Measurements from ENCODE around the gene DGKQ. TPM values are rescaled to one million over a fixed set of nuclear protein-coding genes. Genes with fewer than 3 reads are reported as not detected.

The DGKQ gene
- total RNA-seq, 1 experiment from 2014 or later = 12.4 TPM

DNA sequence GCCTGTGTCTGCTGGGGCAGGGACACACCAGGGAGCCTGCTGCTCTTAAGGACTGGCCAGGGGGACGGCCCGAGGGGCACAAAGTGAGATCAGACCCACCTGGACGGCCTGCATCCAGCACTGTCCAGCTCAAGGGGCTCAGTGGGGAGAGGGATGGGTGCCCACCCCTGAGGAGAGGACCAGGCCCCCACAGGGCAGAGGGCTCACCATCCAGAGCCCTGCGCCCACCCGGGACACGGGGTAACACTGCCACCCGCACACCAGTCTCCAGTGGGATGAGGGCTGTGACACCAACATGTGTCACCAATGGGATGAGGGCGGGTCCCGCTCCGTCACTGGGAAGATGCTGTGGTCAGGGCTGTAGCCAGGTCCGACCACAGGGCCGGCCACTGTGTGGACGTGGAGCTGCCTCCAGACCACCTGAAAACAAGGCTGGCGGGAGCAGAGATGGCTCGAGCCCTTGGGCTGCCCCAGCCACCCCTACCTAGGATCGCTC lies 13.2 kb downstream of the DGKQ start:
- no peak overlapping the region for H3K4me3 Mint-ChIP-seq

More for the DNA sequence above, 13.2 kb downstream of the DGKQ start:
- Histone ChIP-seq H3K9ac (ENCODE audit: extremely low read depth, insufficient read length, low read length) (no peak overlapping the region), H3K4me2 (ENCODE audit: insufficient read depth, insufficient read length, low read length) (no peak overlapping the region), H3K4ac (ENCODE audit: low read depth, low read length) (no peak overlapping the region), H3K27me3 (ENCODE audit: insufficient read depth, low read length) (no peaks in the 10 kb centered on the region), H3K79me2 (ENCODE audit: insufficient read depth, low read length) (no peaks in the 10 kb centered on the region), H3K4me1 (ENCODE audit: insufficient read depth, low read length) (no peaks in the 10 kb centered on the region), H3K23me2 (ENCODE audit: insufficient read length, low read depth, low read length, poor library complexity, severe bottlenecking) (no peaks in the 10 kb centered on the region), H2BK120ac (ENCODE audit: low read depth, low read length, poor library complexity, severe bottlenecking) (no peak overlapping the region), H3K18ac (ENCODE audit: insufficient read length, low read depth, low read length) (no peak overlapping the region), H2AK5ac (ENCODE audit: insufficient read length, low read length) (no peak overlapping the region), H2BK20ac (ENCODE audit: low read depth, low read length, poor library complexity, severe bottlenecking) (no peak overlapping the region), H4K8ac (replicated peaks; ENCODE audit: insufficient read length, low read depth, low read length) (no peak overlapping the region), H2BK12ac (ENCODE audit: insufficient read length, low read depth, low read length) (no peak overlapping the region), H2BK15ac (ENCODE audit: low read depth, low read length) (no peak overlapping the region), H4K5ac (ENCODE audit: insufficient read length, low read depth, low read length) (no peak overlapping the region), H3K14ac (ENCODE audit: insufficient read depth, low read length) (no peak overlapping the region), H4K91ac (ENCODE audit: insufficient read length, low read depth, low read length) (no peak overlapping the region), H4K20me1 (ENCODE audit: control insufficient read depth, insufficient read depth, insufficient read length) (no peaks in the 10 kb centered on the region), H3K27ac (ENCODE audit: insufficient read length, low read depth, low read length) (no peak overlapping the region), H3K56ac (ENCODE audit: insufficient read length, low read depth, low read length) (no peak overlapping the region), H2BK5ac (ENCODE audit: insufficient read length, low read length) (no peak overlapping the region), H3T11ph (ENCODE audit: low read length) (no peak overlapping the region), H3K9me3 (ENCODE audit: control insufficient read depth, low read depth, low read length) (no peaks in the 10 kb centered on the region), H3K79me1 (ENCODE audit: insufficient read depth, low read depth, low read length, poor library complexity, severe bottlenecking) (no peaks in the 10 kb centered on the region), H3K23ac (ENCODE audit: insufficient read length, low read depth, low read length) (no peak overlapping the region), H2AFZ (ENCODE audit: low read length) (no peak overlapping the region)
- Mint-ChIP-seq H3K9me3 (no peaks in the 10 kb centered on the region), H3K4me1 (no peaks in the 10 kb centered on the region), H3K36me3 (ENCODE audit: insufficient read depth in 1 of 3, low read depth in 3 of 3) (peaks cover 0 to 5% (median 0%) of the 10 kb centered on the region in 3 experiments; a peak in 1 of 7 replicates), H3K27me3 (ENCODE audit: low read depth) (no peaks in the 10 kb centered on the region), H3K27ac (no peak overlapping the region)
- WGBS (ENCODE audit: extremely low coverage, insufficient read length, low lambda C conversion rate) = no CpG with 5 or more reads among the region's 16 CpGs
- TF ChIP-seq, protein P1, sequence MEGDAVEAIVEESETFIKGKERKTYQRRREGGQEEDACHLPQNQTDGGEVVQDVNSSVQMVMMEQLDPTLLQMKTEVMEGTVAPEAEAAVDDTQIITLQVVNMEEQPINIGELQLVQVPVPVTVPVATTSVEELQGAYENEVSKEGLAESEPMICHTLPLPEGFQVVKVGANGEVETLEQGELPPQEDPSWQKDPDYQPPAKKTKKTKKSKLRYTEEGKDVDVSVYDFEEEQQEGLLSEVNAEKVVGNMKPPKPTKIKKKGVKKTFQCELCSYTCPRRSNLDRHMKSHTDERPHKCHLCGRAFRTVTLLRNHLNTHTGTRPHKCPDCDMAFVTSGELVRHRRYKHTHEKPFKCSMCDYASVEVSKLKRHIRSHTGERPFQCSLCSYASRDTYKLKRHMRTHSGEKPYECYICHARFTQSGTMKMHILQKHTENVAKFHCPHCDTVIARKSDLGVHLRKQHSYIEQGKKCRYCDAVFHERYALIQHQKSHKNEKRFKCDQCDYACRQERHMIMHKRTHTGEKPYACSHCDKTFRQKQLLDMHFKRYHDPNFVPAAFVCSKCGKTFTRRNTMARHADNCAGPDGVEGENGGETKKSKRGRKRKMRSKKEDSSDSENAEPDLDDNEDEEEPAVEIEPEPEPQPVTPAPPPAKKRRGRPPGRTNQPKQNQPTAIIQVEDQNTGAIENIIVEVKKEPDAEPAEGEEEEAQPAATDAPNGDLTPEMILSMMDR (conservative IDR thresholded peaks at IDR 0.05) = no peak
- no peak for DNase-seq

Data from H9 (cell line).